Activated naive CD4-positive, alpha-beta T cell treated with anti-CD3 and anti-CD28 coated beads for 36 hours (primary cell): ENCODE data around the gene PIGV. TPM values are rescaled to one million over a fixed set of nuclear protein-coding genes. Genes with fewer than 3 reads are reported as not detected.
"Not testable (repeated sequence)": the region's sequence is repeated elsewhere in the genome, so short reads cannot be mapped to it uniquely, and the experiment has no call there.

Experiments
- CTCF ChIA-PET: fragments of 350-600 bp; sonication (Branson Sonifier 250); formaldehyde crosslinking; loops from one replicate; lab custom pipeline; 2021; ENCODE audit warnings: antibody characterized with exemption; lab: Charles Lee
- DNase-seq: peaks from one replicate; pipeline ENCODE4 v3.0.0-alpha.2; 2020
- H3K27ac Mint-ChIP-seq: one replicate; pipeline ENCODE4 v1.8.0; 2021; ENCODE audit warnings: mild to moderate bottlenecking, mixed read lengths
- H3K27me3 Mint-ChIP-seq: one replicate; pipeline ENCODE4 v1.8.0; 2021; ENCODE audit warnings: low read depth, mixed read lengths
- H3K36me3 Mint-ChIP-seq: one replicate; pipeline ENCODE4 v1.8.0; 2021; ENCODE audit warnings: low read depth, mixed read lengths
- H3K4me1 Mint-ChIP-seq: one replicate; pipeline ENCODE4 v1.8.0; 2021; ENCODE audit warnings: low read depth, mixed read lengths
- H3K4me3 Mint-ChIP-seq: one replicate; pipeline ENCODE4 v1.8.0; 2021; ENCODE audit warnings: mild to moderate bottlenecking, moderate library complexity, mixed read lengths
- H3K9me3 Mint-ChIP-seq: one replicate; pipeline ENCODE4 v1.8.0; 2021; ENCODE audit warnings: mixed read lengths
- intact Hi-C: fragments of 100-400 bp; cut with micrococcal nuclease; formaldehyde crosslinking; loops from one replicate; pipeline ENCODE4 v1.15.1; 2023
- total RNA-seq, 2 experiments: library from RNA; stranded (reverse); gene quantifications; one replicate each; pipeline ENCODE4 v1.2.3, GENCODE V29; 2021

PIGV gene
- total RNA-seq, 2 experiments from 2014 or later: 10.6 to 11.2 TPM

DNA sequence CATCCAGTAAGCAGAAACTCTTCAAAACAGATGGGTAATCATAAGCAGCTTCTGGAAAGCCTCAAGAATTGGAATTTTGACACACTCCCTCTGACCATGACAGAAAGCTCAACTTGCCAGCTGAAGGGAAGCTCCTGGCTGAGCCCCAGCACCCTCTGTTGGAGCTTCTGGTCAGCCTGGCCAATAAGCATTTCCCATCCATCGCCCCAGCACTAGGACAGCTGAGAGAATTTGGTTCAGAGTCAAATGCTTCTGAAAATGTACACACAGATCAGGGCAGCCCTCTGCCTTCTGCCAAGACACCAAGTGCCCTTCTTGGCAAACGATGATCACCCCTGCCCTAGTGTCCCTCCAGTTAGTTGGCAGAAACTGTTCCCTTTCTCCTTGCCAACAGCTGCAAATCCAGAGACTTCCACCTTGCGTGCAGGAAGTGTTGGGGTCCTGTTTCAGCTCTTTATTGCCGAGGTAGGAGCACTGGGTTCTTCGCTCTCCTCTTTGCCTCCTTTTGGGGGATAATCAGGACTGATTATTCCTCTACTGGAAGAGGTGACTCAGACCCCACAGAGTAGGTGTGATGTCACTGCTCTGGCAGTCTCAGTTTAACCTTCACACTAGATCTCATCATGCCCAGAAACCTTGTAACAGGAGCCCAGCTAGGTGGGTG lies 11.9 kb downstream of the PIGV start:
- Mint-ChIP-seq H3K4me3 (no peak overlapping the region), H3K4me1 (peaks cover 33% of the 10 kb centered on the region), H3K27me3 (no peaks in the 10 kb centered on the region), H3K36me3 (peaks cover 5% of the 10 kb centered on the region), H3K9me3 (no peaks in the 10 kb centered on the region), H3K27ac (peak overlapping the region; percentile 64)
- peak; percentile 46 for DNase-seq
- intact Hi-C loops: loop anchor here (1.0 kb wide), 1 partner anchor 9 kb away; no protein-coding TSS in a partner anchor
- CTCF ChIA-PET: interaction anchor here (1.1 to 3.8 kb wide), 6 partner anchors 9 to 219 kb away, joined by 3 to 37 read pairs (median 12); no protein-coding TSS in a partner anchor

DNA sequence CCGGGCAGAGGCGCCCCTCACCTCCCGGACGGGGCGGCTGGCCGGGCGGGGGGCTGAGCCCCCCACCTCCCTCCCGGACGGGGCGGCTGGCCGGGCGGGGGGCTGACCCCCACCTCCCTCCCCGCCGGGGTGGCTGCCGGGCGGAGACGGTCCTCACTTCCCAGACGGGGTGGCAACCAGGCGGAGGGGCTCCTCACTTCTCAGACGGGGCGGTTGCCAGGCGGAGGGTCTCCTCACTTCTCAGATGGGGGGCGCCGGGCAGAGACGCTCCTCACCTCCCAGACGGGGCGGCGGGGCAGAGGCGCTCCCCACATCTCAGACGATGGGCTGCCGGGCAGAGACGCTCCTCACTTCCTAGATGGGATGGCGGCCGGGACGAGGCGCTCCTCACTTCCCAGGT lies 16.2 kb downstream of the PIGV start:
- H3K27ac Mint-ChIP-seq, CTCF ChIA-PET, H3K4me3 Mint-ChIP-seq, H3K36me3 Mint-ChIP-seq, H3K9me3 Mint-ChIP-seq, H3K27me3 Mint-ChIP-seq, intact Hi-C loops, DNase-seq: not testable (repeated sequence)
- H3K4me1 Mint-ChIP-seq: peaks cover 31% of the 10 kb centered on the region

DNA sequence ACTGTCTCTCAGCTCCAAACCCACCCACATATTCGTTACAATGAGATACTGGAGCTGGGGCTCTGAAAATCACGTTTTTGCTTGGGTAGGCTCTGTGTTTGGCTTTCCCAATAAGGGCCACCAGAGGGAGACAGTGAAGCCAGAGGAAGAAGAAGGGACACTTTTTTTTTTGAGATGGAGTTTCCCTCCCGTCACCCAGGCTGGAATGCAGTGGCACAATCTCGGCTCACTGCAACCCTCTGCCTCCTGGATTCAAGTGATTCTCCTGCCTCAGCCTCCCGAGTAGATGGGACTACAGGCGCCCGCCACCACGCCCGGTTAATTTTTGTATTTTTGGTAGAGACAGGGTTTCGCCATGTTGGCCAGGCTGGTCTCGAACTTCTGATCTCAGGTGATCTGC lies 22.4 kb downstream of the PIGV start:
- peaks cover 14% of the 10 kb centered on the region for H3K4me1 Mint-ChIP-seq
- peak overlapping the region; percentile 53 for H3K27ac Mint-ChIP-seq
- CTCF ChIA-PET: interaction anchor here (0.6 to 4.3 kb wide), 30 partner anchors 9 to 857 kb away, joined by 3 to 32 read pairs (median 5); partner anchors contain the start of genes GPN2 and SFN
- H3K4me3 Mint-ChIP-seq: peak overlapping the region; percentile 47
- DNase-seq: peak; percentile 91
- not testable (repeated sequence) for H3K27me3 Mint-ChIP-seq, H3K9me3 Mint-ChIP-seq, H3K36me3 Mint-ChIP-seq
- intact Hi-C loops: loop anchor here (1.0 to 2.0 kb wide), 3 partner anchors 19 to 68 kb away; no protein-coding TSS in a partner anchor

DNA sequence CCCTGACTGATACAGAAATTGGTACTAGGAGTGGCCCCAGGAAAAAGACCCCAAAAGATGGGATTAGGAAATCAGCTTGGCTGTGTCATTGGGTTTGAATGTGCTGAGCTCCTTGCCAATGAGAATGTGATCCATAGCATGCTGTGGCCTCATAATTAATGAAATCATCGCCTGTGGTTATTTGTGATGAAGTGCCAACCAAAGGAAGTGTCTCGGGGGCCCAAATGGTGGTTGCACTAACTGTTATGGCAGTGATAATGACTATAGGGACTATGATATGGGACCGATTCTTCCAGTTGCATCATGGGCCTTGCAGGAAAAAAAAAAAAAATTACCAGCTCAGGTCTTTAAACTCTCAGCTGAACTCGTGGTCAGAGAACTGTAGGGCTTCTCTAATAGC lies 23.3 kb downstream of the PIGV start:
- no peak for DNase-seq
- CTCF ChIA-PET: interaction anchor here (0.6 to 4.3 kb wide), 19 partner anchors 10 to 448 kb away, joined by 3 to 32 read pairs (median 4); no protein-coding TSS in a partner anchor
- Mint-ChIP-seq H3K9me3 (no peaks in the 10 kb centered on the region), H3K4me3 (no peak overlapping the region), H3K27ac (no peak overlapping the region), H3K4me1 (peaks cover 14% of the 10 kb centered on the region), H3K36me3 (no peaks in the 10 kb centered on the region), H3K27me3 (no peaks in the 10 kb centered on the region)
- intact Hi-C loops: loop anchor here (2.0 kb wide), 1 partner anchor 20 kb away; no protein-coding TSS in a partner anchor

DNA sequence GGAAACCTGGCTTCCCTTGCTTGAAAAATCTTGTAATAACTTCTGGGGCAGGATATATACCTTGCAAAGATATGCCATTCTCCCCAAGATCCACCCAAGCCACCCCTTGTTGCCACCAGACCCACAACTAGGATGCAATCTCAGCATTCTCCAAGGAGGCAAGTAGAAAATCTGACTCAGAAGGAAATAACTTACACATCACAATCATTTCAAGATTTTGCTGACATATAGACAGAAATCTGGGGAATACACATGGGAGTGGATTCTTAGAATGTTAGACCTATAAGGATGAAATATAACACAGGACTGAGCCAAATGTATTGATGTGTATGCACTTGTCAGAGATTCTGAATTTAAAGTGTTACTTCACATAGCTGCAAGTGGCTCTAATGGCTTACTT lies 24.0 kb downstream of the PIGV start:
- intact Hi-C loops: loop anchor here (2.0 kb wide), 1 partner anchor 21 kb away; no protein-coding TSS in a partner anchor
- CTCF ChIA-PET: interaction anchor here (0.6 to 4.3 kb wide), 14 partner anchors 9 to 277 kb away, joined by 3 to 32 read pairs (median 5); no protein-coding TSS in a partner anchor
- H3K27ac Mint-ChIP-seq: no peak overlapping the region
- peaks cover 14% of the 10 kb centered on the region for H3K4me1 Mint-ChIP-seq
- DNase-seq: no peak
- H3K27me3 Mint-ChIP-seq: no peaks in the 10 kb centered on the region
- no peaks in the 10 kb centered on the region for H3K9me3 Mint-ChIP-seq
- H3K36me3 Mint-ChIP-seq: no peaks in the 10 kb centered on the region
- H3K4me3 Mint-ChIP-seq: no peak overlapping the region

DNA sequence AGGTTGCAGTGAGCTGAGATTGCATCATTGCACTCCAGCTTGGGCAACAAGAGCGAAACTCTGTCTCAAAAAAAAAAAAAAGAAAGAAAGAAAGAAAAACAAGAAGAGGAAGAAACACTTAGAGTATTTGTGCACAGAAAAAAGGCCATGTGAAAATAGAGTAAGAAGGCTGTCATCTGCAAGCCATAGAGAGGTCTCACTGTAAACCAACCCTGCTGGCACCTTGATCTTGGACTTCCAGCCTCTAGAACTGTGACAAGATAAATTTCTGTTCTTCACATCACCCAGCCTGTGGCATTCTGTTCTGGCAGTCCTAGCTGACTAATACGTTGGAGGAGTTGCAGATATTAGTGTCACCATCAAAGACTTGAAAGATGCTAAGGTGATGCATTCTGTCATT lies 26.6 kb downstream of the PIGV start:
- intact Hi-C loops: no loop called here
- DNase-seq: no peak
- no peak overlapping the region for H3K4me3 Mint-ChIP-seq
- CTCF ChIA-PET: interaction anchor here (0.7 to 2.0 kb wide), 2 partner anchors 19 to 231 kb away, joined by 5 to 8 read pairs; no protein-coding TSS in a partner anchor
- peaks cover 14% of the 10 kb centered on the region for H3K4me1 Mint-ChIP-seq
- H3K27ac Mint-ChIP-seq: no peak overlapping the region
- no peaks in the 10 kb centered on the region for H3K27me3 Mint-ChIP-seq
- H3K36me3 Mint-ChIP-seq: no peaks in the 10 kb centered on the region
- no peaks in the 10 kb centered on the region for H3K9me3 Mint-ChIP-seq

DNA sequence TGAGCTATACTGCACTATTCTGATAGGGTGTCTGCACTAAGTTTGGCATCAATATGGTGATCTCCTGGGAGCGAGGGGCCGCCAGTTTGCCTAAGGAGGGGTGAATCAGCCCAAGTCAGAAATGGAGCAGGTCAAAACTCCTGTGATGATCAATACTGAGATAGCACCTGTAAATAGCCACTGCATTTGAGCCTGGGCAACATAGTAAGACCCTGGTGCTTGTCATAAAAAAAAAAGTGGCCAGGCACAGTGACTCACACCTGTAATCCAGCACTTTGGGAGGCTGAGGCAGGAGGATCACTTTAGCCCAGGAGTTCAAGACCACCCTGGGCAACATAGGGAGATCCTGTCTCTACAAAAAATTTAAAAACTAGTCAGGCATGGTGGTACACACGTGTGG lies 27.1 kb downstream of the PIGV start:
- H3K4me1 Mint-ChIP-seq: peaks cover 14% of the 10 kb centered on the region
- no peaks in the 10 kb centered on the region for H3K36me3 Mint-ChIP-seq
- DNase-seq: no peak
- no peaks in the 10 kb centered on the region for H3K27me3 Mint-ChIP-seq
- no peak overlapping the region for H3K4me3 Mint-ChIP-seq
- CTCF ChIA-PET: interaction anchor here (2.0 kb wide), 1 partner anchor 18 kb away, joined by 8 read pairs; no protein-coding TSS in a partner anchor
- no peak overlapping the region for H3K27ac Mint-ChIP-seq
- no peaks in the 10 kb centered on the region for H3K9me3 Mint-ChIP-seq
- intact Hi-C loops: no loop called here

DNA sequence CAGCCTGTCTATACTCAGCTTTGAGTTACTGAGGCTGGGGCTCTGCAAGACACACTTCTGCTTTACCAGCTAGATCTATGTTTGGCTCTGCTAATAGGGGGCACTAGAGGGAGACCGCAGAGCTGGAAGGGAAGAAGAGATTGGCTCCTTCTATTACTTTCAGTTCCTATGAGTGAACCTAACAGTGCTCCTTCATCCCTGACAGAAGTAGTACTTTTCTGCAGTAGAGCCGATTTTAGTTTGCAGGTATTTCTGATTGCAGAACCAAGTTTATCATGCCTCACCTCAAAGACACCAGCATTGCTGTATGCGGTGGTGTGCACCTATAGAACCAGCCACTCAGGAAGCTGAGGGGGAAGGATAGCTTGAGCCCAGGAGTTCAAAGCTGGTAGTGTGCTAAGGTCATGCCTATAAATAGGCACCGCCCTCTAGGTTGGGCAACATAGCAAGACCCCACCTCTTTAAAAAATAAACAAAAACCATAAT lies 33.1 kb downstream of the PIGV start:
- H3K27me3 Mint-ChIP-seq: no peaks in the 10 kb centered on the region
- no peaks in the 10 kb centered on the region for H3K9me3 Mint-ChIP-seq
- intact Hi-C loops: no loop called here
- H3K4me3 Mint-ChIP-seq: peak overlapping the region; percentile 52
- H3K4me1 Mint-ChIP-seq: peaks cover 21% of the 10 kb centered on the region
- DNase-seq: peak; percentile 47
- H3K27ac Mint-ChIP-seq: peak overlapping the region; percentile 51
- CTCF ChIA-PET: interaction anchor here (0.6 to 2.5 kb wide), 15 partner anchors 10 to 282 kb away, joined by 3 to 30 read pairs (median 3); no protein-coding TSS in a partner anchor
- H3K36me3 Mint-ChIP-seq: no peaks in the 10 kb centered on the region

DNA sequence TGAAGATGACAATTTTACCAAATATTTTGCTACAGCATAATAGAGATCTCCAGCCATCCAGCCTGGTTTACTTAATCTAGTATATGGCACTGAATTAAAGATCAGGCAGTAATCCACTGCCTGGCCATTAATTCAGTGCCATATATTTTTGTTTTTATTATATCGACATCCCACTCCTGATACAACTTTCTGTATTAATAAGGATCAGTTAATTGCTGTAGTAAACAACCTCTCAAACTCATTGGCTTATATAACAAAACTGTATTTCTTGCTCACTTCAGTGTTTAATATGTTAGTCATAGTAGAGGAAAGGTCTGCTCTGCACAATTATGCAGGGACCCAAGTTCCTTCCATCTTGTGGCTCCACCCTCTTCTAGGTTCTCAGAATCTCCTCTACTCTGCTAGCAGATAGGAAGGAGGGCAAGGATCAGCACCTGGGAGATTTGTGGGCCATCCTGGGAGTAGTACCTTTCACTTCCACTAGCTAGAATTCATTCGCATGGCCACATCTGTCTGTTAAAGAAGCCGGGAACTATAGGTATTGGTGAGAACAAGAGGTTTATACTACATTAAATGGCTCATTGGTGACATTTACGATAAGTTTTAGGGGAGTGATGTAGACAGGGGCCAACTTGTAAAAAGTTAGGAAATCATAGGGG lies 35.1 kb downstream of the PIGV start:
- peaks cover 6% of the 10 kb centered on the region for H3K36me3 Mint-ChIP-seq
- H3K4me3 Mint-ChIP-seq: no peak overlapping the region
- no peak overlapping the region for H3K27ac Mint-ChIP-seq
- H3K27me3 Mint-ChIP-seq: no peaks in the 10 kb centered on the region
- intact Hi-C loops: no loop called here
- H3K4me1 Mint-ChIP-seq: peaks cover 28% of the 10 kb centered on the region
- no peak for DNase-seq
- CTCF ChIA-PET: interaction anchor here (0.7 to 1.2 kb wide), 5 partner anchors 11 to 60 kb away, joined by 3 to 6 read pairs (median 4); no protein-coding TSS in a partner anchor
- H3K9me3 Mint-ChIP-seq: no peaks in the 10 kb centered on the region

DNA sequence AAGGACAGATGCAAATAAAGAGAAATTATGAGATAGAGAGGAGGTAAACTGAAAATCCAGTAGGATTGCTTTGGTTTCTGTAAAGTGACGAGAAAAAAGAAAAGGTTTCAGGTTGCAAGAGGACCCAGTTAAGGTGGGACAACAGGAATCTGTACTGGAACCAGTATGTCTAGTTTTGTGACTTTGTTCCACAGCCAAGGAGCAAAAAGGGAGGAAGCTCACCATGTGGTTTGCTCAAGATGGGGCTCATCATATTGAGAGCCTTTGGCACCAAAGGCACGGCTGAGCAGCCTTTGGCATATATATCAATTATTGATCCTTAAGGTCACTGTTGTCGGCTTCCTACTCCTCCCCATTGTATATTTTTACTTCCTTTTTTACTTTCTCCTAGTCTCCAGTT lies 37.0 kb downstream of the PIGV start:
- Mint-ChIP-seq H3K4me3 (no peak overlapping the region), H3K27ac (no peak overlapping the region), H3K27me3 (no peaks in the 10 kb centered on the region), H3K9me3 (no peaks in the 10 kb centered on the region), H3K4me1 (peaks cover 45% of the 10 kb centered on the region), H3K36me3 (peaks cover 12% of the 10 kb centered on the region)
- intact Hi-C loops: no loop called here
- DNase-seq: no peak
- CTCF ChIA-PET: interaction anchor here (1.0 to 1.5 kb wide), 4 partner anchors 14 to 222 kb away, joined by 3 to 8 read pairs (median 4); no protein-coding TSS in a partner anchor

DNA sequence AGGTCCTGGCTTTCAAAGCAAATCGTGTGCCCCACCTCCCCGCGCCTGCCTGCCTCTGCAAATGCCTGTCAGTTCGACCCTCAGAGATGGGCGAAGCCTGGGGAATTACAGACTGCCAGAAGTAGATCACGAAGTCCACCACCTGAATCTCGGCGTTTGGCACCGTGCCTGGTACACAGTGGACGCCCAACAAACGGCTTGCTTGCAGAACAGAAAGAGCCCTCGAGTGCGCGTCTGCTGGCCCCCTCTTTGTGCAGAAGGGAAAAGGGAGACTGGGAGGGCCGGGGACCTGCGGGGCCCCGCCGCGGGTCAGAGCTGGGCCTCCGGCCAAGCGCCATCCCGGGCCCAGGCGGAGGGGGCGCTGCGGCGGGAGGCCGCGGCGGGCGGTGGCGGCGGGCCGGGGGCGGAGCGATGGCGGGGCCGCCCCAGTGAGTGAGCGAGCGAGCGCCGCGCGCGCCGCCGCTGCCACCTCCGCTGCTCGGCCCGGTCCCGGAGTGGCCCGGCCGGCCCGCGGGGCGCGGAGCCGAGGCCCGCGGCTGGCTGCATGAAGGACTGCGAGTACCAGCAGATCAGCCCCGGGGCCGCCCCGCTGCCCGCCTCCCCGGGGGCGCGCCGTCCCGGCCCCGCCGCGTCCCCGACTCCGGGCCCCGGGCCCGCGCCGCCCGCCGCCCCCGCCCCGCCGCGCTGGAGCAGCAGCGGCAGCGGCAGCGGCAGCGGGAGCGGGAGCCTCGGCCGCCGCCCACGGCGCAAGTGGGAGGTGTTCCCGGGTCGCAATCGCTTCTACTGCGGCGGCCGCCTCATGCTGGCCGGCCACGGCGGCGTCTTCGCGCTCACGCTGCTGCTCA lies 38.7 kb downstream of the PIGV start, which contains the start of gene ZDHHC18:
Gene ZDHHC18, plus strand, starts transcription at position 428 of the 845 bp plus-strand sequence. Its CDS starts 117 bp downstream, at position 545.
- CTCF ChIA-PET: no interaction called here
- H3K4me1 Mint-ChIP-seq: peaks cover 50% of the 10 kb centered on the region
- intact Hi-C loops: no loop called here
- peak within 1 kb of the TSS; percentile 93 for H3K27ac Mint-ChIP-seq
- peak; percentile 66 for DNase-seq
- H3K27me3 Mint-ChIP-seq: no peaks in the 10 kb centered on the region
- no peaks in the 10 kb centered on the region for H3K9me3 Mint-ChIP-seq
- H3K4me3 Mint-ChIP-seq: peak within 1 kb of the TSS; percentile 88
- H3K36me3 Mint-ChIP-seq: peaks cover 19% of the 10 kb centered on the region
